Measurements from ENCODE around the gene RDH13. TPM values are rescaled to one million over a fixed set of nuclear protein-coding genes. Genes with fewer than 3 reads are reported as not detected.
"Not testable (repeated sequence)": the region's sequence is repeated elsewhere in the genome, so short reads cannot be mapped to it uniquely, and the experiment has no call there.

The RDH13 gene
- total RNA-seq, 1 experiment from 2014 or later = 39.5 TPM

GRCh38 chr19:55027472-55028337, 35.2 kb downstream of the RDH13 start:
- ChIA-PET CTCF (interaction anchor here (1.0 to 1.4 kb wide), 3 partner anchors 10 to 146 kb away, joined by 3 to 8 read pairs (median 4); partner anchors contain the start of gene GP6), POLR2A (no interaction called here)
- TF ChIP-seq NFYB (CRISPR knock-in tag; conservative IDR thresholded peaks at IDR 0.05; ENCODE audit: low read depth) (no peak), ETV6 (CRISPR knock-in tag; IDR thresholded peaks at IDR 0.05) (peak; percentile 64; the same call in 1 of the 2 replicates), FOXP4 (CRISPR knock-in tag; IDR thresholded peaks at IDR 0.05) (no peak), ZNF121 (CRISPR knock-in tag; IDR thresholded peaks at IDR 0.05) (peak; percentile 73; the same call in 1 of the 2 replicates), NR2C2 (CRISPR knock-in tag; IDR thresholded peaks at IDR 0.05) (no peak), IRF2 (CRISPR knock-in tag; IDR thresholded peaks at IDR 0.05; ENCODE audit: borderline replicate concordance, low read depth) (no peak)
- Mint-ChIP-seq H3K4me1 (no peaks in the 10 kb centered on the region), H3K36me3 (peaks cover 19% of the 10 kb centered on the region), H3K27me3 (ENCODE audit: low read depth) (no peaks in the 10 kb centered on the region), H3K27ac (0 out of 2 replicates have a peak overlapping the region, but pooled peaks have one; percentile 12), H3K4me3 (no peak overlapping the region), H3K9me3 (peaks cover 12% of the 10 kb centered on the region)
- DNase-seq (ENCODE audit: low spot score) (no peak), ATAC-seq (peak; percentile 41)

GRCh38 chr19:55027140-55027471, 35.8 kb downstream of the RDH13 start:
- H3K4me3 Mint-ChIP-seq; H3K27ac Mint-ChIP-seq; H3K4me1 Mint-ChIP-seq; DNase-seq (ENCODE audit: low spot score); H3K27me3 Mint-ChIP-seq (ENCODE audit: low read depth); ATAC-seq: not testable (repeated sequence)
- CTCF ChIA-PET = interaction anchor here (1.4 kb wide), 1 partner anchor 11 kb away, joined by 3 read pairs; the partner anchor contains the start of gene GP6
- H3K36me3 Mint-ChIP-seq = peaks cover 19% of the 10 kb centered on the region
- POLR2A ChIA-PET = interaction anchor here (0.6 kb wide), 1 partner anchor 150 kb away, joined by 3 read pairs; no protein-coding TSS in a partner anchor
- peaks cover 15% of the 10 kb centered on the region for H3K9me3 Mint-ChIP-seq

- peaks cover 31% of the 10 kb centered on the region for H3K36me3 Mint-ChIP-seq
- CTCF ChIA-PET = no interaction called here
Measured at GRCh38 chr19:55024111-55024510, 38.8 kb downstream of the RDH13 start.

GRCh38 chr19:55020351-55020750, 42.6 kb downstream of the RDH13 start:
- H3K4me3 Mint-ChIP-seq; H3K27ac Mint-ChIP-seq; POLR2A ChIA-PET; H3K4me1 Mint-ChIP-seq; DNase-seq (ENCODE audit: low spot score); ATAC-seq; H3K27me3 Mint-ChIP-seq (ENCODE audit: low read depth): not testable (repeated sequence)
- peaks cover 13% of the 10 kb centered on the region for H3K9me3 Mint-ChIP-seq
- CTCF ChIA-PET = interaction anchor here (1.4 kb wide), 1 partner anchor 139 kb away, joined by 6 read pairs; no protein-coding TSS in a partner anchor
- H3K36me3 Mint-ChIP-seq = peaks cover 41% of the 10 kb centered on the region

More at GRCh38 chr19:55024111-55024510, 38.8 kb downstream of the RDH13 start:
- Mint-ChIP-seq H3K4me1 (no peaks in the 10 kb centered on the region), H3K27ac (no peak overlapping the region), H3K27me3 (ENCODE audit: low read depth) (peaks cover 3% of the 10 kb centered on the region; the same call in 1 of the 2 replicates), H3K9me3 (peaks cover 19% of the 10 kb centered on the region), H3K4me3 (no peak overlapping the region)
- DNase-seq (ENCODE audit: low spot score) = no peak
- POLR2A ChIA-PET = no interaction called here
- TF ChIP-seq FOXJ3 (CRISPR knock-in tag; IDR thresholded peaks at IDR 0.05; ENCODE audit: borderline replicate concordance) = no peak
- TF ChIP-seq ATF1 (CRISPR knock-in tag; IDR thresholded peaks at IDR 0.05) = no peak
- TF ChIP-seq JAZF1 (CRISPR knock-in tag; IDR thresholded peaks at IDR 0.05) = no peak
- no peak for TF ChIP-seq AFF4 (CRISPR knock-in tag; IDR thresholded peaks at IDR 0.05; ENCODE audit: borderline replicate concordance)
- no peak for TF ChIP-seq TEAD1 (CRISPR knock-in tag; IDR thresholded peaks at IDR 0.05)
- no peak for TF ChIP-seq GABPB1 (CRISPR knock-in tag; IDR thresholded peaks at IDR 0.05)
- no peak for TF ChIP-seq HMGA2 (CRISPR knock-in tag; IDR thresholded peaks at IDR 0.05)
- no peak for TF ChIP-seq SP1 (CRISPR knock-in tag; conservative IDR thresholded peaks at IDR 0.05)
- no peak for ATAC-seq
